Right renal pelvis (tissue), 4 donors: ENCODE measurements around the gene GABRQ. TPM values are rescaled to one million over a fixed set of nuclear protein-coding genes. Genes with fewer than 3 reads are reported as not detected.
"Not testable (repeated sequence)": the region's sequence is repeated elsewhere in the genome, so short reads cannot be mapped to it uniquely, and the experiment has no call there.

Source experiments
- DNase-seq, 4 donors: peaks; one replicate each; pipeline ENCODE4 v3.0.0-alpha.2; 2013; ENCODE audit warnings: low read depth in 4 of 4, low spot score in 3 of 4, missing footprints in 1 of 4
- polyA plus RNA-seq, 4 donors: library from polyadenylated mRNA; unstranded; fragments of 120-200 nt; gene quantifications; one replicate each; pipeline ENCODE4 v1.2.1, GENCODE V29; 2013; ENCODE audit not compliant: insufficient read length in 4 of 4

GABRQ gene
- polyA plus RNA-seq, 4 donors, result 1.1 to 2.3 (median 1.6) TPM

- DNase-seq, result no peak
Measured at GRCh38 chrX:152656890-152657289, 19.2 kb downstream of the GABRQ start.

GRCh38 chrX:152658302-152658701, 20.6 kb downstream of the GABRQ start:
- DNase-seq, result no peak

- DNase-seq, result no peak
Measured at GRCh38 chrX:152663086-152663485, 25.4 kb downstream of the GABRQ start.

DNA sequence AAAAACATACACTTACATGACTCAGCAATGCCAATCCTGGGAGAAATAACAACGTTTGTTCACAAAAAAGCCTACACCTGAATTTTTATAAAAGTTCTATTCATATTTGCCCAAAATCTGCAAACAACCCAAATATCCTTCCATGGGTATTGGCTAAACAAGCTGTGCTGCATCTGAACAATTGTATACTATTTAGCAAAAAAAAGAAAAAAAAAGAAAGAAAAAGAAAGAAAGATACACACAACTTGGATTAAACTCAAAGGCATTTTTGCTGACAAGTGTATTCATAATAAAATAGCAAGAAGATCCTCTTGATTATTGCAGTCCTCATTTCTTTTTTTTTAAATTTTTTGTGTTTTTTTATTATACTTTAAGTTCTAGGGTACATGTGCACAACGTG, 36.4 kb downstream of the GABRQ start:
- DNase-seq, result no peak

DNA sequence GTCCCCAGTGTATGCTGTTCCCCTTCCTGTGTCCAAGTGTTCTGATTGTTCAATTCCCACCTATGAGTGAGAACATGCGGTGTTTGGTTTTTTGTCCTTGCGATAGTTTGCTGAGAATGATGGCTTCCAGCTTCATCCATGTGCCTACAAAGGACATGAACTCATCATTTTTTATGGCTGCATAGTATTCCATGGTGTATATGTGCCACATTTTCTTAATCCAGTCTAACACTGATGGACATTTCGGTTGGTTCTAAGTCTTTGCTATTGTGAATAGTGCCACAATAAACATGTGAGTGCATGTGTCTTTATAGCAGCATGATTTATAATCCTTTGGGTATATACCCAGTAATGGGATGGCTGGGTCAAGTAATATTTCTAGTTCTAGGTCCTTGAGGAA, 37.0 kb downstream of the GABRQ start:
- DNase-seq, result not testable (repeated sequence)

- DNase-seq, result not testable (repeated sequence)
Measured at GRCh38 chrX:152681012-152681411, 43.3 kb downstream of the GABRQ start.

- not testable (repeated sequence) for DNase-seq
Measured at GRCh38 chrX:152697952-152698931, 60.5 kb downstream of the GABRQ start, which contains the start of gene MAGEA3. TSS of gene MAGEA3 (plus strand) at chrX:152698794. CDS start at chrX:152700833, 2,039 bp downstream.

- DNase-seq, result not testable (repeated sequence)
Measured at GRCh38 chrX:152700390-152700789, 62.7 kb downstream of the GABRQ start.

DNA sequence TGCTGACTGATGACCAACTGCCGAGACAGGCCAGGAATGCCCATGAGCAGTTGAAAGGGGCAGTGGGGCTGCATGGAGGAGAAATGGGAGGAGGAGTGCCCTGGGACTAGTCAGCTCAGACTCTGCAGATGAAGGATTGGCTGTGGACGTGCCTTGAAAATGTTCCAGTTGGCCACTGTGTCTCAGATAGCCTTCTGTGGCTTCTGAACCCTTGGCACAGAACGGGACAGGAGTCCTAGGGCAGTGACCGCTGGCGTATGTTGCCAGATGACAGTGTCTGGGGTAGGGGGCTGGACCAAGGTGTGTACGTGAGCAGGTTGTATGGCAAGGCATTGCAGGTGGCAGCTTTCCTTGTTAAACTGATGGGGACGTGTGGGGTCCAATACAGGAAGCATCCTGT, 68.8 kb downstream of the GABRQ start:
- not testable (repeated sequence) for DNase-seq

Other genes starting within 250 kb of the GABRQ start
- gene GABRA3, start 186.6 kb upstream of the GABRQ start, polyA plus RNA-seq, result under 1 TPM in 3 of 4 donors, not detected in 1; 0.07 to 0.32 (median 0.14) TPM
- gene MAGEA3, start 60.9 kb downstream of the GABRQ start, polyA plus RNA-seq, result not detected
- gene CSAG2, start 71.4 kb downstream of the GABRQ start, polyA plus RNA-seq, result not detected
- gene MAGEA2B, start 76.7 kb downstream of the GABRQ start, polyA plus RNA-seq, result not detected
- not detected for gene CSAG1, start 95.8 kb downstream of the GABRQ start, polyA plus RNA-seq
- not detected for gene MAGEA12, start 95.9 kb downstream of the GABRQ start, polyA plus RNA-seq
- gene MAGEA2, start 115.9 kb downstream of the GABRQ start, polyA plus RNA-seq, result not detected
- gene CSAG3, start 121.3 kb downstream of the GABRQ start, polyA plus RNA-seq, result not detected
- gene MAGEA6, start 131.8 kb downstream of the GABRQ start, polyA plus RNA-seq, result not detected
- gene CETN2, start 192.9 kb downstream of the GABRQ start, polyA plus RNA-seq, result 100 to 1,000 TPM; 119 to 135 (median 132) TPM
- gene NSDHL, start 193.2 kb downstream of the GABRQ start, polyA plus RNA-seq, result 10 to 100 TPM; 29.4 to 33.3 (median 31.5) TPM